LNCAP (cell line): ENCODE data around the gene CDKL5.

Source experiments
- TF ChIP-seq, protein P1 (sequence below): fragments of 450-650 bp; IDR thresholded peaks from 2 replicates; pipeline ENCODE4 v1.5.1; 2017; ENCODE audit warnings: mild to moderate bottlenecking

Gene CDKL5

DNA sequence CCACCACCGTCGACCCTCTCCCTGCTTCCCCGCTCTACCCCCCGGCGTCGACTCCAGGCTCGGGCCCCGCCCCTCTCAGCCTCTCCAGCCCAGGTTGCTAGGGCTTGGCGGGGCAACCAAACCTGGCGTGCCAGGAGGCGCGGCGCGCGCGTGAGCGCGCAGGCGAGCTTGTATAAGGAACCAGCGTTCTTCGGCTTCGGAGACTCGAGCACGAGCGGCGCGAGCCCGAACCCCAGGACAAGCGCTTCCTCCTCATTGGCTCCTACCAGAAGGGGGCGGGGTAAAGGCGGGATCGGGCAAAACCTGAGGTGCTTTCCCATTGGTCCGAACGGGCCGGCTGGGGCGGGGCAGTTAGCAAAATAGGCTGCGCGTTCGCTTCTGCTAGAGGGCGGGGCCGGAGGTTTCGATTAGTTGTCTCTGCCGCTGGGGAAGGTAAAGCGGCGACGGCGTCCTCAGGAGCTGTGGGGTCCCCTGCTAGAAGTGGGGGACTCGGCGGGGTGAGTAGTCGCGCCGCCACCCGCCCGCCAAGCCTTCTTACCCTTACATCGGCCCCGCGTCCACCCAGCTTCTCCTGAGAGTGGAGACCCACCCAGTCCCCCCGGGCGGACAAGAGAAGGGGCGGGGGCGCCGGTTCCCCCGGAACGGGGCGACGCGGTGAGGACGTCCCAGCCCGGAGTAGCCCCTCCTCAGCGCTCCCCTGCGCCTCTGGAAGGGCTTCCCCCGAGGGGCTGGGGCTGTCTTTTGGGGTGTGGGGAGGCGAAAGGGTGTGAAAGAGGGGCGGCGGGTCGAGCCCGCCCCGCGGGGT, at the start of gene CDKL5:
CDKL5 (plus strand) TSS at position 410 of the 805 bp plus-strand sequence. CDS start 81,489 bp downstream, outside the sequence.
- TF ChIP-seq, protein P1, sequence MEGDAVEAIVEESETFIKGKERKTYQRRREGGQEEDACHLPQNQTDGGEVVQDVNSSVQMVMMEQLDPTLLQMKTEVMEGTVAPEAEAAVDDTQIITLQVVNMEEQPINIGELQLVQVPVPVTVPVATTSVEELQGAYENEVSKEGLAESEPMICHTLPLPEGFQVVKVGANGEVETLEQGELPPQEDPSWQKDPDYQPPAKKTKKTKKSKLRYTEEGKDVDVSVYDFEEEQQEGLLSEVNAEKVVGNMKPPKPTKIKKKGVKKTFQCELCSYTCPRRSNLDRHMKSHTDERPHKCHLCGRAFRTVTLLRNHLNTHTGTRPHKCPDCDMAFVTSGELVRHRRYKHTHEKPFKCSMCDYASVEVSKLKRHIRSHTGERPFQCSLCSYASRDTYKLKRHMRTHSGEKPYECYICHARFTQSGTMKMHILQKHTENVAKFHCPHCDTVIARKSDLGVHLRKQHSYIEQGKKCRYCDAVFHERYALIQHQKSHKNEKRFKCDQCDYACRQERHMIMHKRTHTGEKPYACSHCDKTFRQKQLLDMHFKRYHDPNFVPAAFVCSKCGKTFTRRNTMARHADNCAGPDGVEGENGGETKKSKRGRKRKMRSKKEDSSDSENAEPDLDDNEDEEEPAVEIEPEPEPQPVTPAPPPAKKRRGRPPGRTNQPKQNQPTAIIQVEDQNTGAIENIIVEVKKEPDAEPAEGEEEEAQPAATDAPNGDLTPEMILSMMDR = no peak

DNA sequence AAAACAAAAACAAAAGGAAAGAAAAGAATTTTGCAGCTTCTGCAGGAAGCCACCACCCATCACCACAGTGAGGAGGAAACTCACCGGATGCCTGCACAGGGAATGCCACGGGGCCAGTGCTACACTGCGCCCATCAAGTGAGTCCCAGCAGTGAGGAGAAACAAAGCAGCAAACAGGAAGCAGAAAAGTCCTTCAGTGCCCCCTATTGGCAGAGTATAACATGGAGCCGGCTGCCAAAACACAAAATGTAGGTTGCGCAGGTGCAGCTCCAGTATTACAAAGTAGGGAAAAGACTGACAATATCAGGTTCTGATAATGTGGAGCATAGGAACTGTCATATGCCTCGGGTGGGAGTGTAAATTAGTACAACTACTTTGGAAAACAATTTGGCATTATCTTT, 47.6 kb upstream of the CDKL5 start:
- TF ChIP-seq, protein P1 = peak; percentile 48

DNA sequence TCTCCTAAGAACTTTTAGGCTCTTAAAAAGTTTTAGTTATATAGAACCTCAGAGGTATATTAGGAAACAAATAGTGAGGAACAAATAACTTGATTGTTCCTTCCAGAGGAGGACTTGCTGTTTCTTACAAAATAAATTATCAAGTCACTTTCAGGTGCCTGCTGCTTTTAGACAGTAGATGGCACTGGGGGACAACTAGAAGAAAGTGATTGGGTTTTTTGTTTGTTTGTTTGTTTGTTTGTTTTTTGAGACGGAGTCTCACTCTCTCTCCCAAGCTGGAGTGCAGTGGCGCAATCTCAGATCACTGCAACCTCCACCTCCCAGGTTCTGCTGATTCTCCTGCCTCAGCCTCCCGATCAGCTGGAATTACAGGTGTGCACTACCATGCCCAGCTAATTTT, 35.4 kb upstream of the CDKL5 start:
- TF ChIP-seq, protein P1 = peak; percentile 30; the same call in 1 of the 2 replicates

DNA sequence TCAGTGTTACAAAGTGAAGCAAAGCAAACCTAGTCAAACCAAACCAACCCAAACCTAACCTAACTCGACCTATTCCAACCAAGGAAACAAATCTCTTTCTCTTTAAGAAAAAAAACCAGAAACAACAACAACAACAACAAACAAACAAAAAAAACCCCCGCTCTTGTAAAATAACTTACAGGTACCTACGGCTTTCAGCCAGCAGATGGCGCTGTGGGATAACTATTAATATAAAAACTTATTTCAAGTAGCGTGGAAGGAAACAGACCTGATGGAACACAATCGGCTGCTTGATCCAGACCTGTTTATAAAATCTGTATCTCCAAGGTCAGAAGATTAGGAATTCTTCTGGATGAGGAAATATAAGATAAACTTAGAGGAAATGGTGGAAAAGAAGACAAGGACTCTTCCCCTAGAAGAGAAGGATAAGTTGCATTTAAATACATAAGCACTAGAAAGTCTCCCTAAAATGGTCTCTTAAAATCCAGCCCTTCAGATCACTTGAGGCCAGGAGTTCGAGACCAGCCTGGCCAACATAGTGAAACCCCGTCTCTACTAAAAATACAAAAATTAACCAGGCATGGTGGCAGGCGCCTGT, 34.4 kb upstream of the CDKL5 start:
- TF ChIP-seq, protein P1 = peak; percentile 51

DNA sequence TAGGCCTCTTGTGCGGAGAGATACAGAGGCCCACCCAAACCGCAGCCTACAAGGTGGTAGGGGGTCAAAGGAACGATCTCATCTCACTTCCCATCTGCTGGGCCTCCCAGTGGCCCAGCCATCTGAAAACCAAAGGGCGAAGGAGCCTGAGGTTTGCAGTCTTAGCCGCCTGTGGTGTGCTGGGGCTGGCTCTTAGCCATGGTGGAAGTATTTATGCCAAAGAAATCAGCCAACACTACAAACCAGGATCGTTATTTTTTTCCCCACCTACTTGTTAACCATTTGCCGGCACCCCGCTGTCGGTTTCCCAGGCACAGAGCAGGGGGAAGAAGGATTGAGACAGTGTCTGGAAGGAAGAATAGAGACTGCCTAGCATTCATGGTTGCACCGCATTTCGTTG, 30.9 kb upstream of the CDKL5 start:
- TF ChIP-seq, protein P1 = no peak

DNA sequence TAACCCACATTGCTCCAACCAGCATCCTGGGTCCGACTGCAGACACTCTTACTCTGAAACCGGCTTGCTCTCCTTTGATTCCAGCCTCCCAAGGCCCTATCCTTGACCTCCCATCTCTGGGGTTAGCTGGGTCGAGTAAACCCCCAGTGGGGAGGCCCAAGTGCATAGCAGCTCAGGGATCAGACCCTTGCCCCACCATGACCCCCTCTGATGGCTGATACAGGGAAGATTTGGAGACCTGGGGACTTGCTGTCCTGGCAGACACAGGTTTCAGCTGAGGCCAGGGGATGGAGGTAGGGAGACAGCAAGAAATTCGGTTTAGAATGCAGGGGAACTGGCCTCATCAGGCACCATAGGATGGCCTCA, 23.6 kb upstream of the CDKL5 start:
- TF ChIP-seq, protein P1 = no peak

DNA sequence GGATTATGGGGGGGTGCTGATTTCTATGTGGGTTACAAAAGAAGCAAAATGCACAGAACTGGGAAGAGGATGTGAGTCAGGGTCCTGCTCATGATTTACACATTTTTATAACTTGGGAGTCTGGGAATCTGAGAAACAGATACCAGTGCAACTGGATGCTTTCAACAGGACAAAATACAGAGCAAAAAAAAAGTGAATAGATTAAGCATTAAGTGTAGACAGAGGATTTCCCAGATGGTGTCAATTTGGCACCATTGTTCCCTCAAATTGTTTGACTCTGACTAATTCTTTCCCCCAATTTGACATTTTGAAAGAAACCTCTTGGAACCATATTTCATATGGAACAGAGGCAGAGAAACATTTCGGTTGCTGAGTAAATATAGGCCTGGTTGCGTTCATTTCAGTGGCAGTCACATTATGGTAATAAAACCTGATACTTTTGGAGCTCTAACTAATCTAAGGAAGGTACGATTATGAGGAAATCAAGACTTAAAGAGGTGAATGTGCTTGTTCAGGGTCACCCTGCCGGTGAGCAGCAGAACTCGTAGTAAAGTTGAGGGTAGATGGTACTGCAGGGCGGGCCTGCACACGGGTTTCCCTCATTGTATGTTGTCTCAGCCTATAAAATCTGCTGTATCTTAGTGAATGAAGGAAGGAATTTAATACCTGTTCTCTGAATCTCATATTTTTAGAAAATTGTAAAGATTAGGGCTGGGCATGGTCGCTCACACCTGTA, 18.7 kb upstream of the CDKL5 start:
- TF ChIP-seq, protein P1 = no peak
